T-helper 17 cell (primary cell): ENCODE data around the gene ETV6. TPM values are rescaled to one million over a fixed set of nuclear protein-coding genes. Genes with fewer than 3 reads are reported as not detected.
A peak's percentile ranks its signal among the peaks of the same experiment; 100 is the strongest.

Source experiments
- ATAC-seq: fragments of 150-1000 bp; cut with Tn5 transposase; 2 replicates; pipeline ENCODE4 v1.10.0; 2021; ENCODE audit warnings: mild to moderate bottlenecking, moderate library complexity
- DNase-seq, 3 donors: peaks; one replicate each; pipeline versions ENCODE4 v3.0.0 to v3.0.0-alpha.2; 2020 to 2021
- H3K9me3 ChIP-seq: one replicate; pipeline ENCODE4 v1.7.0; 2013; ENCODE audit warnings: low read length, mild to moderate bottlenecking; ENCODE audit not compliant: control insufficient read depth, poor library complexity, severe bottlenecking
- H3K27ac Mint-ChIP-seq: one replicate; pipeline ENCODE4 v1.8.0; 2022; ENCODE audit warnings: mild to moderate bottlenecking, moderate library complexity, mixed read lengths
- H3K27me3 Mint-ChIP-seq: one replicate; pipeline ENCODE4 v1.8.0; 2022; ENCODE audit warnings: mixed read lengths
- H3K36me3 Mint-ChIP-seq: one replicate; pipeline ENCODE4 v1.8.0; 2022; ENCODE audit warnings: low read depth, mixed read lengths
- H3K4me1 Mint-ChIP-seq: one replicate; pipeline ENCODE4 v1.8.0; 2022; ENCODE audit warnings: mild to moderate bottlenecking, mixed read lengths
- H3K4me3 Mint-ChIP-seq: one replicate; pipeline ENCODE4 v1.8.0; 2022; ENCODE audit warnings: mild to moderate bottlenecking, moderate library complexity, mixed read lengths
- total RNA-seq, 4 donors: library from RNA in 2 of 4; stranded (reverse) in 2 of 4; gene quantifications; one replicate each; pipeline ENCODE4 v1.2.3 and lab custom pipeline; 2022 to 2026

Gene ETV6
- total RNA-seq, 2 donors from 2014 or later = 57.3 to 60.6 TPM

DNA sequence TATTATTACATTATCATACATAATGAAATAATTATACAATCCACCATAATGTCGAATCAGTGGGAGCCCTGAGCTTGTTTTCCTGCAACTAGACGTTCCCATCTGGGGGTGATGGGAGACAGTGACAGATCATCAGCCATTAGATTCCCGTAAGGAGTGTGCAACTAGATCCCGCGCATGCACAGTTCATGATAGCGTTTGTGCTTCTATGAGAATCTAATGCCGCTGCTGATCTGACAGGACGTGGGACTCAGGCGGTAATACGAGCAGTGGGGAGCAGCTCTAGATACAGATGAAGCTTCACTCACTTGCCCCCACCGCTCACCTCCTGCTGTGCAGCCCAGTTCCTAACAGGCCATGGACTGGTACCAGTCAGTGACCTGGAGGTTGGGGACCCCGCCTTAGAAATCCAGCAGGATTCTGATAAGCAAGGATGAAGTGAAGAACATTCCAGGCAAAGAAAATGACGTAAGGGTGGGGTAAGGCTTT, 204.6 kb downstream of the ETV6 start:
- DNase-seq (no peak), ATAC-seq (no peak)
- Mint-ChIP-seq H3K27me3 (no peaks in the 10 kb centered on the region), H3K36me3 (peaks cover 10% of the 10 kb centered on the region), H3K4me1 (peaks cover 6% of the 10 kb centered on the region), H3K27ac (no peak overlapping the region), H3K4me3 (no peak overlapping the region)
- H3K9me3 ChIP-seq = no peaks in the 10 kb centered on the region

GRCh38 chr12:11855983-11856374, 206.5 kb downstream of the ETV6 start:
- H3K9me3 ChIP-seq = no peaks in the 10 kb centered on the region
- DNase-seq = no peak
- peaks cover 10% of the 10 kb centered on the region for H3K36me3 Mint-ChIP-seq
- H3K27ac Mint-ChIP-seq = peak overlapping the region; percentile 10
- no peak for ATAC-seq
- H3K27me3 Mint-ChIP-seq = no peaks in the 10 kb centered on the region
- peaks cover 13% of the 10 kb centered on the region for H3K4me1 Mint-ChIP-seq
- H3K4me3 Mint-ChIP-seq = no peak overlapping the region

DNA sequence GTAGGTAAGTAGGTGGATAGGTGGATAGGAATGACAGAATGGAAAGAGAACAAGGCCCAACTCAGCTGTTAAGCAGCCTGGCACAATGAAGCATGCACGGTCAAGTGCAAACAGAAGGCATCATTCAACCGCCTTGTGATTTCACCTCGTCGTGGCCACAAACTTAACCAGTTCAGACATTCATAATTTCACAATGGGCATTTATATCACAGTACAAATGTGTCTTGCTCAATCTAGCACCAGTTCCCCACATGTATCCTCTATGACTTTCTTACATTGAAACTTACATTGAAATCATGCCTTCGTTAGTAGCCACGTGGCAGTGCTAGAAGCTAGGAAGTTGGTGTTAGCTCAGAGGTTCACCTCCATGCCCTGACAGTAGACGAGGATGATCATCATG, 207.5 kb downstream of the ETV6 start:
- H3K4me3 Mint-ChIP-seq = no peak overlapping the region
- peak overlapping the region; percentile 37 for H3K27ac Mint-ChIP-seq
- peaks cover 20% of the 10 kb centered on the region for H3K4me1 Mint-ChIP-seq
- H3K27me3 Mint-ChIP-seq = no peaks in the 10 kb centered on the region
- H3K36me3 Mint-ChIP-seq = peaks cover 10% of the 10 kb centered on the region
- H3K9me3 ChIP-seq = no peaks in the 10 kb centered on the region
- no peak for ATAC-seq
- no peak for DNase-seq

DNA sequence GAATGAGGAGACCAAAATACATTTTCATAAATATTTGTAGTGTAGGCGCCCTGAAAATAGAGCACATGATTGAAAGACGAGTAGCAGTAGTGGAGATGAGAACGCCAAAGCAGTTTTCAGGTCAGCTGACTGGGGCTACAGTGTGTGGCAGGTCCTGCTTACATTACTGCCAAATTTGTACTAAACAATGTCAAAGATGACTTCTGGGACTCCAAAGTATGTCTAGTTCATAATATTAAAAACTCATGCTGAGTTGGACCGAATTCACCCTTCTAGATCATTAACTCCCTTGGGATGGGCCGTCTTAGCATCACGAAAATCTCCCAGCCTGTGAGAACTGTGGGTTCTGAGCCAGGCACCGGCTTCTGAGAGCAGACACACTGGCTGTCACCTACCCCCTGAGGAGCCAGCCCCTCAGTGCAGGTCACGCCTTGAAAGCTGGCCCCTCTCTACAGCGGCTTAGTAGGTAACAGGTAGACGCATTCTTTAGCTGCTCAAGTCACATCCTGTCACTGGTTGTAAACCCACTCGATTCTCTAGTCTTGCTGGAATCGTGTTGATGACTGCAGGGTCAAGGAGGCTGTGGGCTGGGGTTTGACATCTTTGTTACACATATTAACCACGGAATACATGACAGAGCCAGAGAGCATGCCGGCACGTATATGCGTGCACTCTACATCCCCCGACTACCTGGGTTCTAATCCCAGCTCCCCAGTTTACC, 210.4 kb downstream of the ETV6 start:
- Mint-ChIP-seq H3K4me1 (peaks cover 22% of the 10 kb centered on the region), H3K27ac (peak overlapping the region; percentile 72), H3K4me3 (no peak overlapping the region), H3K36me3 (peaks cover 7% of the 10 kb centered on the region), H3K27me3 (no peaks in the 10 kb centered on the region)
- ATAC-seq = no peak
- H3K9me3 ChIP-seq = no peaks in the 10 kb centered on the region
- no peak for DNase-seq

DNA sequence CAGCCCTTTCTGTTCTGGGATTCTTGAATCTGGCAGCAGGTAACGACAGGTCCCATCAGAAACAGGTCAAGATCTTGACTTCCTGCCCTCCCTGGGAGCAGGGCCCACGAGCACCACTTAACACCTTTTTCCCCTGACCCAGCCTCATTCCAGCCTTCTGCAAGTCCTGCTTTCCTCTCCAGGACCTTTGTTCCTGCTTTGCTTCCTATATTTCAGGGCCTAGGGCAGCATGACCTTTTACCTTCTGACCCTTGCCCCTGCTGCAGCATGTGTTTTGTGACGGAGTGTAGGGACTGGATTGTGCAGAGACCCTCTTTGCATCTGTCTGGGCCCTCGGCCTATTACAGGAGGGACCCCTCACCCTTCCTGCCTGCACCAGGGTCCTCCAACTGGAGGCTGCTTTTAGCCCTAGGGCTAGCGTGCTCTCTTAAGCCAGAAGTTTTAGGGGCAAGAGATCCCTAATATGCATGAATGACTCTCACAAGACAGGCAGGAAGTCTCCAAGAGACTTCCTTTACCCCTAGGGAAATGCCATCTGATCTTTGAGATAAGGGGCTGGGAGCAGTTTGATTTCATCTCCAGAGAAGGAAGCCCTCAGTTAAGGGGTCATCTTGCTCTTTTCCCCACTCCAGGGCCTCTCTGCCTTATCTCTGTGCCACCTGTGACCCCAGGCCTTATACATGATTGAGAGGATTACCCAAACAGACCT, 211.8 kb downstream of the ETV6 start:
- ATAC-seq (no peak), DNase-seq (no peak)
- peaks cover 3% of the 10 kb centered on the region for H3K9me3 ChIP-seq
- peak overlapping the region; percentile 39 for H3K27ac Mint-ChIP-seq
- peaks cover 17% of the 10 kb centered on the region for H3K4me1 Mint-ChIP-seq
- no peaks in the 10 kb centered on the region for H3K27me3 Mint-ChIP-seq
- H3K36me3 Mint-ChIP-seq = peaks cover 2% of the 10 kb centered on the region
- no peak overlapping the region for H3K4me3 Mint-ChIP-seq

- no peak for DNase-seq
- H3K36me3 Mint-ChIP-seq = peaks cover 2% of the 10 kb centered on the region
- no peak overlapping the region for H3K4me3 Mint-ChIP-seq
- H3K27me3 Mint-ChIP-seq = no peaks in the 10 kb centered on the region
- H3K9me3 ChIP-seq = peaks cover 3% of the 10 kb centered on the region
- H3K27ac Mint-ChIP-seq = peak overlapping the region; percentile 61
- peaks cover 17% of the 10 kb centered on the region for H3K4me1 Mint-ChIP-seq
- ATAC-seq = no peak
Measured at GRCh38 chr12:11861864-11862600, 212.6 kb downstream of the ETV6 start.

DNA sequence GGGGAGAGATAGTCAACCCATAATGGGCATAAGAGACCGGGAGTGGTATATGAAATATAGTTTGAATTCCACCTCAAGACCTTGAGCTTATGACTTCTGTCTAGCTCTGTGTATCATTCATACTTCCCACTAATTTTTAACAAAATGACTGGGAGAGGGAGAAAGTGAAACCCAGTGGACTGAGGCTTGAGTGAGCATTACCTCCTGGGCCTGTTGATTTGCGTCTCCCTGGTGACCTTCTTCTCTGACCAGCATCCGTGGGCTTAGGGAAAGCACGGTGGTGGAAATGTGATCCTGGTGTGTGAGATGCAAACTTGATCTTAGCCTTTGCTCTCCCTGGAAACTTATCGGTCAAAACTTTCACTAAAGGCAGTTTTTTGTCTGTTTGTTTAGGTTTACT, 213.3 kb downstream of the ETV6 start:
- DNase-seq (no peak), ATAC-seq (no peak)
- H3K36me3 Mint-ChIP-seq = peaks cover 2% of the 10 kb centered on the region
- H3K27ac Mint-ChIP-seq = peak overlapping the region; percentile 61
- no peak overlapping the region for H3K4me3 Mint-ChIP-seq
- no peaks in the 10 kb centered on the region for H3K27me3 Mint-ChIP-seq
- peaks cover 17% of the 10 kb centered on the region for H3K4me1 Mint-ChIP-seq
- H3K9me3 ChIP-seq = peaks cover 3% of the 10 kb centered on the region

- H3K36me3 Mint-ChIP-seq = peaks cover 2% of the 10 kb centered on the region
- peaks cover 17% of the 10 kb centered on the region for H3K4me1 Mint-ChIP-seq
- ATAC-seq = no peak
- peaks cover 3% of the 10 kb centered on the region for H3K9me3 ChIP-seq
- no peaks in the 10 kb centered on the region for H3K27me3 Mint-ChIP-seq
- no peak for DNase-seq
- H3K27ac Mint-ChIP-seq = peak overlapping the region; percentile 61
- H3K4me3 Mint-ChIP-seq = no peak overlapping the region
Measured at GRCh38 chr12:11863478-11863906, 214.0 kb downstream of the ETV6 start.

GRCh38 chr12:11863988-11864387, 214.5 kb downstream of the ETV6 start:
- Mint-ChIP-seq H3K4me3 (no peak overlapping the region), H3K36me3 (peaks cover 2% of the 10 kb centered on the region), H3K27me3 (no peaks in the 10 kb centered on the region), H3K27ac (peak overlapping the region; percentile 6), H3K4me1 (peaks cover 17% of the 10 kb centered on the region)
- no peak for DNase-seq
- no peak for ATAC-seq
- H3K9me3 ChIP-seq = peaks cover 3% of the 10 kb centered on the region

DNA sequence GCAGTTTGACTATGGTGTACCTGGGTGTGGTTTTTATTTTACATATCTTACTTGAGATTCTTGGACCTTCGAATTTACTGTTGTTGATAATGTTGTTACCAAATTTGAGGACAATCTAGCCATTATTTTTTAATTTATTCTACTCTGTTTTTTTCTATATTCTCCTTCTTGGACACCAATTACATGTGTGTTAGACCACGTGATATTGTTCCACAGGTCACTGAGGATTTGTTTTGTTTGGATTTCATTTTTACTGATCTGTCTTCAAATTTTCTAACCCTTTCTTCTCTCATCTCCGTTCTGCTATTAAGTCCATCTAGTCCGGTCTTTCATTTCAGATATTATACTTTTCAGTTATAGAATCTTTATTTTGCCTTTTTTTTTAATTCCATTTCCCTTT, 216.3 kb downstream of the ETV6 start:
- ATAC-seq = no peak
- no peak for DNase-seq
- Mint-ChIP-seq H3K27me3 (no peaks in the 10 kb centered on the region), H3K36me3 (peaks cover 4% of the 10 kb centered on the region), H3K4me1 (peaks cover 15% of the 10 kb centered on the region), H3K4me3 (no peak overlapping the region), H3K27ac (no peak overlapping the region)
- H3K9me3 ChIP-seq = peaks cover 3% of the 10 kb centered on the region

DNA sequence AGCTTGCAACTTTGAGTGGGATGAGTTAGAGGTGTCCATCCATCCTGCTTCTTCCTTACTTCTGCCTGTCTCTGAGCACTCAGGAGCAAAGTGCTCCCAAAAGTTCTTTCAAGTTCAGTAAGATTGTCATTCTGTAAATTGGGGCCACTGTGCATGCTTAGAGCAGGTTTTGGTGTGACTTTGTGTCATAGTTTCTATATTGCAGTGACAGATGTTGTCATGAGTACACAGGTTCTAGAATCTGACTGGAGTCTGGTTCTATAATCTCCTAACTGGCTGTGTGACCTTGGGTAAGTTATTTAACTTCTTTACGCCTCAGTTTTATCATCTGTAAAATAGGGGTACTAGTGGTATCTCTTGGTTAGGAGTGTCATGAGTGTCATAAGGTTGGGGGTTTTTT, 218.6 kb downstream of the ETV6 start:
- ATAC-seq = no peak
- Mint-ChIP-seq H3K36me3 (peaks cover 7% of the 10 kb centered on the region), H3K4me1 (peaks cover 9% of the 10 kb centered on the region), H3K27me3 (no peaks in the 10 kb centered on the region), H3K4me3 (no peak overlapping the region), H3K27ac (no peak overlapping the region)
- peaks cover 3% of the 10 kb centered on the region for H3K9me3 ChIP-seq
- DNase-seq = no peak

DNA sequence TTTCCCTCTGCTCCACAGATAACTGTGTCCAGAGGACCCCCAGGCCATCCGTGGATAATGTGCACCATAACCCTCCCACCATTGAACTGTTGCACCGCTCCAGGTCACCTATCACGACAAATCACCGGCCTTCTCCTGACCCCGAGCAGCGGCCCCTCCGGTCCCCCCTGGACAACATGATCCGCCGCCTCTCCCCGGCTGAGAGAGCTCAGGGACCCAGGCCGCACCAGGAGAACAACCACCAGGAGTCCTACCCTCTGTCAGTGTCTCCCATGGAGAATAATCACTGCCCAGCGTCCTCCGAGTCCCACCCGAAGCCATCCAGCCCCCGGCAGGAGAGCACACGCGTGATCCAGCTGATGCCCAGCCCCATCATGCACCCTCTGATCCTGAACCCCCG, 219.9 kb downstream of the ETV6 start:
- Mint-ChIP-seq H3K4me1 (peaks cover 12% of the 10 kb centered on the region), H3K27ac (no peak overlapping the region), H3K36me3 (peaks cover 9% of the 10 kb centered on the region), H3K4me3 (no peak overlapping the region), H3K27me3 (no peaks in the 10 kb centered on the region)
- peaks cover 3% of the 10 kb centered on the region for H3K9me3 ChIP-seq
- no peak for DNase-seq
- ATAC-seq = no peak

- Mint-ChIP-seq H3K4me3 (no peak overlapping the region), H3K27me3 (no peaks in the 10 kb centered on the region), H3K4me1 (peaks cover 14% of the 10 kb centered on the region), H3K36me3 (peaks cover 7% of the 10 kb centered on the region), H3K27ac (peak overlapping the region; percentile 29)
- DNase-seq = no peak
- no peak for ATAC-seq
- peaks cover 3% of the 10 kb centered on the region for H3K9me3 ChIP-seq
Measured at GRCh38 chr12:11870041-11870451, 220.6 kb downstream of the ETV6 start.
